ENCODE data around the gene LPAR1. TPM values are rescaled to one million over a fixed set of nuclear protein-coding genes. Genes with fewer than 3 reads are reported as not detected.

LPAR1 gene
- total RNA-seq, 1 donor from 2014 or later, result 11.5 TPM

DNA sequence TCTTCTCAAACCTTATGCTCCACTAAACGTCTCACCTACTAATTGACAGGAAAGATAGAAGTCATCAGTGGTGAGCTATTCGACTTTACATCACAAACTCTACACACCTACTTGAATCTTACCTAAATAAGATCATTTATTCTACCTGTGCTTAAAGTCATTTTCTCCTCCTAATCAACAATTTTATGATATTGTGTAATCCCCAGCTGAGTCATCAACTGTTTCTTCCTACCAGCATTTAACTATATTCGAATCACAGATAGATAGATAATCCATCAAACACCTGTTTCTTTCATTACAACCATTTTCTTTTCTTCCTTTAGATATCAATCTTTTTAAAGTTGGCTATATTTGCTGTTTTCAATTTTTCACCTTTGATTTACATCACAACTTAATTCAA lies 181.5 kb downstream of the LPAR1 start:
- FAIRE-seq (no peak), DNase-seq (ENCODE audit: low read depth) (no peak)
- H3K36me3 ChIP-seq (ENCODE audit: insufficient read depth, low read length), result no peaks in the 10 kb centered on the region
- H3K9me3 Mint-ChIP-seq (ENCODE audit: unreplicated experiment), result peaks cover 9% of the 10 kb centered on the region
- no peaks in the 10 kb centered on the region for H3K36me3 Mint-ChIP-seq (ENCODE audit: low read depth, unreplicated experiment)
- no peak overlapping the region for H3K27ac ChIP-seq (ENCODE audit: low read depth, low read length)
- H3K9ac ChIP-seq (ENCODE audit: low read length), result no peak overlapping the region
- H2AFZ ChIP-seq (ENCODE audit: low read depth, low read length), result no peak overlapping the region
- no peaks in the 10 kb centered on the region for H3K4me1 Mint-ChIP-seq (ENCODE audit: low read depth, unreplicated experiment)
- H3K79me2 ChIP-seq (ENCODE audit: insufficient read depth, low read length), result no peaks in the 10 kb centered on the region
- no peak overlapping the region for H3K27ac Mint-ChIP-seq (ENCODE audit: unreplicated experiment)
- H3K27me3 Mint-ChIP-seq (ENCODE audit: low read depth, unreplicated experiment), result no peaks in the 10 kb centered on the region
- H3K4me2 ChIP-seq (ENCODE audit: low read length), result no peak overlapping the region
- no peak overlapping the region for H3K4me3 Mint-ChIP-seq (ENCODE audit: unreplicated experiment)
- H3K4me1 ChIP-seq (ENCODE audit: insufficient read depth, low read length), result no peaks in the 10 kb centered on the region
- no peaks in the 10 kb centered on the region for H4K20me1 ChIP-seq (ENCODE audit: insufficient read depth, low read length)
- no peak overlapping the region for H3K4me3 ChIP-seq (ENCODE audit: insufficient read depth, low read depth, low read length)
- H3K9me3 ChIP-seq (ENCODE audit: insufficient read depth, low read depth, low read length), result peaks cover 17% of the 10 kb centered on the region
- TF ChIP-seq EZH2 (IDR thresholded peaks at IDR 0.05; ENCODE audit: insufficient read depth, low read length), result no peak
- TF ChIP-seq, protein P1, sequence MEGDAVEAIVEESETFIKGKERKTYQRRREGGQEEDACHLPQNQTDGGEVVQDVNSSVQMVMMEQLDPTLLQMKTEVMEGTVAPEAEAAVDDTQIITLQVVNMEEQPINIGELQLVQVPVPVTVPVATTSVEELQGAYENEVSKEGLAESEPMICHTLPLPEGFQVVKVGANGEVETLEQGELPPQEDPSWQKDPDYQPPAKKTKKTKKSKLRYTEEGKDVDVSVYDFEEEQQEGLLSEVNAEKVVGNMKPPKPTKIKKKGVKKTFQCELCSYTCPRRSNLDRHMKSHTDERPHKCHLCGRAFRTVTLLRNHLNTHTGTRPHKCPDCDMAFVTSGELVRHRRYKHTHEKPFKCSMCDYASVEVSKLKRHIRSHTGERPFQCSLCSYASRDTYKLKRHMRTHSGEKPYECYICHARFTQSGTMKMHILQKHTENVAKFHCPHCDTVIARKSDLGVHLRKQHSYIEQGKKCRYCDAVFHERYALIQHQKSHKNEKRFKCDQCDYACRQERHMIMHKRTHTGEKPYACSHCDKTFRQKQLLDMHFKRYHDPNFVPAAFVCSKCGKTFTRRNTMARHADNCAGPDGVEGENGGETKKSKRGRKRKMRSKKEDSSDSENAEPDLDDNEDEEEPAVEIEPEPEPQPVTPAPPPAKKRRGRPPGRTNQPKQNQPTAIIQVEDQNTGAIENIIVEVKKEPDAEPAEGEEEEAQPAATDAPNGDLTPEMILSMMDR (IDR thresholded peaks at IDR 0.05; ENCODE audit: insufficient read depth, low read depth, low read length), result no peak
- H3K27me3 ChIP-seq (ENCODE audit: insufficient read depth, low read length), result no peaks in the 10 kb centered on the region

DNA sequence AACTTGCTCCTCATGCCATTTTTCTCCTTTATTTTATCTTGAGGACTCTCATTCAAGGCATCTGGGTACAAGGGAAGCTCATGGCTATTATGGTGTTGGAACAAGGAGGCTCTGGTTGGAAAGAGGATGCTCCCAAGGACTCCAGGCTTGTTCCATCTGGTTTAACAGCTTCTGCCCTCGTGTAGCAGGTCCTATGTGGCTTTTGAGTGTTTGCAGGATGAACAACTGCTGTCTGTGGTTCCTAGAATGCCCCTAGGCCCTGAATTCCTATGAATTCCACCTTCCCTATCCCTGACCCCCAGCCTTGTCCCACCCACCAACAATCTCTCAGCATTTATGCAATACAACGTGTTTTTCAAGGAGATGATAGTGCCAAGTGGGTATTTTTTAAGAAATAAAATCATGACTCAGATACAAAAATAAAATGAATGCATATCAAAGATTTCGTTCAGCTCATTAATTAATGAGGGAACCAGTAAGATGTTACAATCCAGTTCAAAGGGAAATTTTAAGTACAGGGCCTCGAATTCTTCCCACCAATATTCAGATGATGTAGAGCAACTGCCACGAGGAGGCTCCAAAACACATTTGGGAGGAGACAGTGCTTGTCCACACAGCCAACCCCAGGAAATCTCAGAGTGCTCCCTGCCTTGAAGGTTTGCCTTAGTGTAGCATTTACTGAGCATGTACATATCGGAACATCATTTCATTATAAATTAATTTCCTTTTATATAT lies 187.7 kb downstream of the LPAR1 start:
- FAIRE-seq (no peak), DNase-seq (ENCODE audit: low read depth) (no peak)
- no peak overlapping the region for H2AFZ ChIP-seq (ENCODE audit: low read depth, low read length)
- H3K79me2 ChIP-seq (ENCODE audit: insufficient read depth, low read length), result no peaks in the 10 kb centered on the region
- no peaks in the 10 kb centered on the region for H4K20me1 ChIP-seq (ENCODE audit: insufficient read depth, low read length)
- H3K27ac ChIP-seq (ENCODE audit: low read depth, low read length), result no peak overlapping the region
- H3K27ac Mint-ChIP-seq (ENCODE audit: unreplicated experiment), result no peak overlapping the region
- H3K9ac ChIP-seq (ENCODE audit: low read length), result no peak overlapping the region
- H3K4me1 ChIP-seq (ENCODE audit: insufficient read depth, low read length), result no peaks in the 10 kb centered on the region
- peaks cover 6% of the 10 kb centered on the region for H3K9me3 ChIP-seq (ENCODE audit: insufficient read depth, low read depth, low read length)
- peaks cover 3% of the 10 kb centered on the region for H3K9me3 Mint-ChIP-seq (ENCODE audit: unreplicated experiment)
- no peaks in the 10 kb centered on the region for H3K4me1 Mint-ChIP-seq (ENCODE audit: low read depth, unreplicated experiment)
- no peaks in the 10 kb centered on the region for H3K27me3 Mint-ChIP-seq (ENCODE audit: low read depth, unreplicated experiment)
- no peaks in the 10 kb centered on the region for H3K36me3 Mint-ChIP-seq (ENCODE audit: low read depth, unreplicated experiment)
- H3K4me3 Mint-ChIP-seq (ENCODE audit: unreplicated experiment), result no peak overlapping the region
- H3K27me3 ChIP-seq (ENCODE audit: insufficient read depth, low read length), result no peaks in the 10 kb centered on the region
- H3K4me2 ChIP-seq (ENCODE audit: low read length), result no peak overlapping the region
- no peaks in the 10 kb centered on the region for H3K36me3 ChIP-seq (ENCODE audit: insufficient read depth, low read length)
- TF ChIP-seq, protein P1 (IDR thresholded peaks at IDR 0.05; ENCODE audit: insufficient read depth, low read depth, low read length), result no peak
- no peak for TF ChIP-seq EZH2 (IDR thresholded peaks at IDR 0.05; ENCODE audit: insufficient read depth, low read length)
- H3K4me3 ChIP-seq (ENCODE audit: insufficient read depth, low read depth, low read length), result no peak overlapping the region

DNA sequence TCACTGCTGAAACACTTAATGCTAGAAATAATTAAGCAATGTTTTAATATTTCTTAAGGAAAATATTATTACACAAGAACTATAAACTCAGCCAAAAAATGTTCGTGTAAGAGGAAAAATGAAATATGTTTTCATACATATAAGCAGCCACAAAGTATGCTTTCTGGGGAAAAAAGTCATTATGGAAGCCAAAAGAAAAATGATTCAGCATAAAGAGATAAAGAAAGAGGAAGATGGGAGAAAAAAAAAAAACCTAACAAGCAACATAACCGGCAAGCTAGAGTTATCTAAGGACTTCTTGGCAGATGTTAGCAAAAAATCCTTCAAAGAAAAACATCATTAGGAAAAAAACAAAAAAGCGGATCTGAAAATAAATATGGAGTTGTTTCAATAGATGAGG lies 190.6 kb downstream of the LPAR1 start:
- H3K4me2 ChIP-seq (ENCODE audit: low read length), result no peak overlapping the region
- Mint-ChIP-seq H3K36me3 (ENCODE audit: low read depth, unreplicated experiment) (no peaks in the 10 kb centered on the region), H3K4me3 (ENCODE audit: unreplicated experiment) (no peak overlapping the region), H3K27ac (ENCODE audit: unreplicated experiment) (no peak overlapping the region), H3K9me3 (ENCODE audit: unreplicated experiment) (peaks cover 4% of the 10 kb centered on the region), H3K4me1 (ENCODE audit: low read depth, unreplicated experiment) (no peaks in the 10 kb centered on the region), H3K27me3 (ENCODE audit: low read depth, unreplicated experiment) (no peaks in the 10 kb centered on the region)
- no peaks in the 10 kb centered on the region for H3K9me3 ChIP-seq (ENCODE audit: insufficient read depth, low read depth, low read length)
- TF ChIP-seq, protein P1 (IDR thresholded peaks at IDR 0.05; ENCODE audit: insufficient read depth, low read depth, low read length), result no peak
- no peak for TF ChIP-seq EZH2 (IDR thresholded peaks at IDR 0.05; ENCODE audit: insufficient read depth, low read length)
- H3K4me1 ChIP-seq (ENCODE audit: insufficient read depth, low read length), result peaks cover 4% of the 10 kb centered on the region
- no peak overlapping the region for H2AFZ ChIP-seq (ENCODE audit: low read depth, low read length)
- H3K27ac ChIP-seq (ENCODE audit: low read depth, low read length), result no peak overlapping the region
- no peak overlapping the region for H3K4me3 ChIP-seq (ENCODE audit: insufficient read depth, low read depth, low read length)
- peak; percentile 16 for DNase-seq (ENCODE audit: low read depth)
- H3K9ac ChIP-seq (ENCODE audit: low read length), result no peak overlapping the region
- H3K36me3 ChIP-seq (ENCODE audit: insufficient read depth, low read length), result no peaks in the 10 kb centered on the region
- no peaks in the 10 kb centered on the region for H4K20me1 ChIP-seq (ENCODE audit: insufficient read depth, low read length)
- H3K79me2 ChIP-seq (ENCODE audit: insufficient read depth, low read length), result no peaks in the 10 kb centered on the region
- no peaks in the 10 kb centered on the region for H3K27me3 ChIP-seq (ENCODE audit: insufficient read depth, low read length)
- FAIRE-seq, result no peak

All from astrocyte (in vitro differentiated cells and primary cell).